Measurements from ENCODE around the gene CTTN.
"Not testable (repeated sequence)": the region's sequence is repeated elsewhere in the genome, so short reads cannot be mapped to it uniquely, and the experiment has no call there.

Gene CTTN

DNA sequence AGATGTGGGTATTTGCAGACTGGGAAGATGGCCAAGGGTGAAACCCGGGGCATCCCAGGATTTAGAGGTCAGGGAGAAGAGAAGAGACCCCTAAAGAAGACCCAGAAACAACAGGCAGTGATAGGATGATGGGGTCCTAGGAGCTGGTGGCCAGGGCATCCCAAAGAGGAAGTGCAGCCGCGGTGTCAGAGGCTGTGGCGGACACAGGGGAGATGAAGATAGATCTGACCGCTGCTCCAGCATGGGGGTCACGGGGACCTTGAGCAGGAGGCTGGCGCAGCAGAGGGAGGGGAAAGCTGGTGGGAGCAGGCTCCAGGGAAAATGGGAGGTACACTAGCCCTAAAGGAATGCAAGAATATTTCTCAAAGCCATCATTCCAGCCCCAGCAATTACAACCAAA lies 47.3 kb downstream of the CTTN start:
- Histone ChIP-seq H3K36me3 (ENCODE audit: insufficient read depth, low read length) (no peaks in the 10 kb centered on the region), H3K4me3 (ENCODE audit: low read length, poor library complexity, severe bottlenecking) (no peak overlapping the region), H3K27me3 (ENCODE audit: insufficient read depth, low read length, poor library complexity, severe bottlenecking) (no peaks in the 10 kb centered on the region), H4K20me1 (ENCODE audit: insufficient read depth, low read length, poor library complexity, severe bottlenecking) (no peaks in the 10 kb centered on the region), H3K9ac (ENCODE audit: low read depth, low read length, poor library complexity, severe bottlenecking) (no peak overlapping the region), H3F3A (ENCODE audit: low read depth) (no peaks in the 10 kb centered on the region), H3K4me1 (ENCODE audit: insufficient read depth, low read length, poor library complexity, severe bottlenecking) (no peaks in the 10 kb centered on the region), H3K79me2 (ENCODE audit: insufficient read depth, low read length) (no peaks in the 10 kb centered on the region), H3K9me2 (replicated peaks; ENCODE audit: low read depth, low read length) (no peaks in the 10 kb centered on the region), H3K9me3 (ENCODE audit: insufficient read depth, low read depth, low read length) (peaks cover 15% of the 10 kb centered on the region; the same call in 1 of the 2 replicates), H2AFZ (ENCODE audit: low read length) (no peak overlapping the region), H3K4me2 (ENCODE audit: low read depth, low read length, poor library complexity, severe bottlenecking) (no peak overlapping the region)
- TF ChIP-seq EZH2phosphoT487 (IDR thresholded peaks at IDR 0.05; ENCODE audit: borderline replicate concordance): no peak
- TF ChIP-seq, protein P1, sequence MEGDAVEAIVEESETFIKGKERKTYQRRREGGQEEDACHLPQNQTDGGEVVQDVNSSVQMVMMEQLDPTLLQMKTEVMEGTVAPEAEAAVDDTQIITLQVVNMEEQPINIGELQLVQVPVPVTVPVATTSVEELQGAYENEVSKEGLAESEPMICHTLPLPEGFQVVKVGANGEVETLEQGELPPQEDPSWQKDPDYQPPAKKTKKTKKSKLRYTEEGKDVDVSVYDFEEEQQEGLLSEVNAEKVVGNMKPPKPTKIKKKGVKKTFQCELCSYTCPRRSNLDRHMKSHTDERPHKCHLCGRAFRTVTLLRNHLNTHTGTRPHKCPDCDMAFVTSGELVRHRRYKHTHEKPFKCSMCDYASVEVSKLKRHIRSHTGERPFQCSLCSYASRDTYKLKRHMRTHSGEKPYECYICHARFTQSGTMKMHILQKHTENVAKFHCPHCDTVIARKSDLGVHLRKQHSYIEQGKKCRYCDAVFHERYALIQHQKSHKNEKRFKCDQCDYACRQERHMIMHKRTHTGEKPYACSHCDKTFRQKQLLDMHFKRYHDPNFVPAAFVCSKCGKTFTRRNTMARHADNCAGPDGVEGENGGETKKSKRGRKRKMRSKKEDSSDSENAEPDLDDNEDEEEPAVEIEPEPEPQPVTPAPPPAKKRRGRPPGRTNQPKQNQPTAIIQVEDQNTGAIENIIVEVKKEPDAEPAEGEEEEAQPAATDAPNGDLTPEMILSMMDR (conservative IDR thresholded peaks at IDR 0.05; ENCODE audit: low read length): no peak

DNA sequence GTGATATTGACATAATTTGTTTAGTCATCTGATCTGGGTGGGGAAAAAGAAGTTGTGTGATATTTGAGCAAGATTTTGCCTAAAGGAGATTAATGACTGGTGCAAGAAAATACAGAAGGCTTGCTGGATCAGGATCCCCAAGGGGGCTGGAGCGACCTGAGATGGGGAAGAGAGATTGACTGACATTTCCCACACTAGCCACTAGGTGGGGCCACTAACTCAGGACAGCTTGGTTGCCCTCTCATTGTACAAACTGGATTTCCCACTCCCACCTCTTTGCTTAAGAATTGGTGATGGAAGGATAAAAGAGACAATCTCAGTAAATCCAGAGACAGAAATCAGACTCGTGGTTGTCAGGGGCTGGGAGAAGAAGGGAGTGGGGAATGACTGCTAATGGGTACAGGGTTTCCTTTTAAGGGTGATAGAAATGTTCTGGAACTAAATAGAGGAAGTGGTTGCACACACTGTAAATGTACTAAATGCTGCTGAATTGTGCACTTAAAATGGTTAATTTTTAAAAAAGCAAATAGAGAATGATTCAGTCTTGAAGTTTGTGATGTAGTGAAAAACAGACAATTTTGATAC lies 50.7 kb downstream of the CTTN start:
- Histone ChIP-seq H3K4me2 (ENCODE audit: low read depth, low read length, poor library complexity, severe bottlenecking) (no peak overlapping the region), H3K36me3 (ENCODE audit: insufficient read depth, low read length) (no peaks in the 10 kb centered on the region), H3K4me3 (ENCODE audit: low read length, poor library complexity, severe bottlenecking) (no peak overlapping the region), H3K79me2 (ENCODE audit: insufficient read depth, low read length) (no peaks in the 10 kb centered on the region), H3K4me1 (ENCODE audit: insufficient read depth, low read length, poor library complexity, severe bottlenecking) (no peaks in the 10 kb centered on the region), H3K27me3 (ENCODE audit: insufficient read depth, low read length, poor library complexity, severe bottlenecking) (no peaks in the 10 kb centered on the region), H3K9me3 (ENCODE audit: insufficient read depth, low read depth, low read length) (peaks cover 15% of the 10 kb centered on the region; the same call in 1 of the 2 replicates), H3F3A (ENCODE audit: low read depth) (no peaks in the 10 kb centered on the region), H3K9me2 (replicated peaks; ENCODE audit: low read depth, low read length) (no peaks in the 10 kb centered on the region), H2AFZ (ENCODE audit: low read length) (no peak overlapping the region), H4K20me1 (ENCODE audit: insufficient read depth, low read length, poor library complexity, severe bottlenecking) (no peaks in the 10 kb centered on the region), H3K9ac (ENCODE audit: low read depth, low read length, poor library complexity, severe bottlenecking) (no peak overlapping the region)
- TF ChIP-seq, protein P1 (conservative IDR thresholded peaks at IDR 0.05; ENCODE audit: low read length): peak; percentile 74
- no peak for TF ChIP-seq EZH2phosphoT487 (IDR thresholded peaks at IDR 0.05; ENCODE audit: borderline replicate concordance)

- no peak overlapping the region for H3K4me2 ChIP-seq (ENCODE audit: low read depth, low read length, poor library complexity, severe bottlenecking)
Measured at GRCh38 chr11:70454197-70454767, 56.0 kb downstream of the CTTN start.

DNA sequence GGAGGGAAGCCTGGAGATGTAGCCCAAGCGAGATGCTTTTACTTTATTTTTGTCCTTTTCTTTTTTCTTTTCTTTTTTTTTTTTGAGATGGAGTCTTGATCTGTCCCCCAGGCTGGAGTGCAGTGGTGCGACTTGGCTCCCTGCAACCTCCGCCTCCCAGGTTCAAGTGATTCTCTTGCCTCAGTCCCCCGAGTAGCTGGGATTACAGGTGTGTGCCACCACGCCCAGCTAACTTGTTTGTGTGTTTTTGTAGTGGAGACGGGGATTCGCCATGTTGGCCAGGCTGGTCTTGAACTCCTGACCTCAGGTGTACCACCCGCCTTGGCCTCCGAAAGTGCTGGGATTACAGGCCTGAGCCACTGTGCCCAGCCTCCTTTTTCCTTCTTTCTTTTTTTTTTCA lies 56.5 kb downstream of the CTTN start:
- H3K4me1 ChIP-seq (ENCODE audit: insufficient read depth, low read length, poor library complexity, severe bottlenecking); H3K9me3 ChIP-seq (ENCODE audit: insufficient read depth, low read depth, low read length); H3K4me3 ChIP-seq (ENCODE audit: low read length, poor library complexity, severe bottlenecking); H2AFZ ChIP-seq (ENCODE audit: low read length); H4K20me1 ChIP-seq (ENCODE audit: insufficient read depth, low read length, poor library complexity, severe bottlenecking); H3K9me2 ChIP-seq (replicated peaks; ENCODE audit: low read depth, low read length); H3K27me3 ChIP-seq (ENCODE audit: insufficient read depth, low read length, poor library complexity, severe bottlenecking); H3K79me2 ChIP-seq (ENCODE audit: insufficient read depth, low read length); H3F3A ChIP-seq (ENCODE audit: low read depth); H3K36me3 ChIP-seq (ENCODE audit: insufficient read depth, low read length); H3K9ac ChIP-seq (ENCODE audit: low read depth, low read length, poor library complexity, severe bottlenecking); H3K4me2 ChIP-seq (ENCODE audit: low read depth, low read length, poor library complexity, severe bottlenecking): not testable (repeated sequence)

More at GRCh38 chr11:70454197-70454767, 56.0 kb downstream of the CTTN start:
- Histone ChIP-seq H3K9ac (ENCODE audit: low read depth, low read length, poor library complexity, severe bottlenecking) (no peak overlapping the region), H3K79me2 (ENCODE audit: insufficient read depth, low read length) (no peaks in the 10 kb centered on the region), H2AFZ (ENCODE audit: low read length) (no peak overlapping the region), H4K20me1 (ENCODE audit: insufficient read depth, low read length, poor library complexity, severe bottlenecking) (no peaks in the 10 kb centered on the region), H3F3A (ENCODE audit: low read depth) (no peaks in the 10 kb centered on the region), H3K9me2 (replicated peaks; ENCODE audit: low read depth, low read length) (no peaks in the 10 kb centered on the region), H3K4me3 (ENCODE audit: low read length, poor library complexity, severe bottlenecking) (no peak overlapping the region), H3K9me3 (ENCODE audit: insufficient read depth, low read depth, low read length) (peaks cover 9% of the 10 kb centered on the region; the same call in 1 of the 2 replicates), H3K4me1 (ENCODE audit: insufficient read depth, low read length, poor library complexity, severe bottlenecking) (no peaks in the 10 kb centered on the region), H3K27me3 (ENCODE audit: insufficient read depth, low read length, poor library complexity, severe bottlenecking) (no peaks in the 10 kb centered on the region), H3K36me3 (ENCODE audit: insufficient read depth, low read length) (no peaks in the 10 kb centered on the region)
- TF ChIP-seq EZH2phosphoT487 (IDR thresholded peaks at IDR 0.05; ENCODE audit: borderline replicate concordance): no peak
- TF ChIP-seq, protein P1 (conservative IDR thresholded peaks at IDR 0.05; ENCODE audit: low read length): no peak
